Esophagus squamous epithelium (tissue), 5 donors: Measurements from ENCODE around the gene GGACT. TPM values are rescaled to one million over a fixed set of nuclear protein-coding genes. Genes with fewer than 3 reads are reported as not detected.

Experiments
- DNase-seq: peaks from one replicate; lab custom pipeline; 2025; lab: John Stamatoyannopoulos, UW
- H3K27ac ChIP-seq, 4 donors: fragments of 200-600 bp; sonication (generic); one replicate each; pipeline ENCODE4 v1.5.1; 2016 to 2019; ENCODE audit warnings: mild to moderate bottlenecking in 1 of 4
- H3K27me3 ChIP-seq, 4 donors: fragments of 200-600 bp; sonication (generic); 1 replicate in 3 of 4; 2 replicates in 1 of 4; pipeline versions ENCODE4 v1.5.1 to v1.6.0; 2017 to 2021; ENCODE audit warnings: antibody characterized with exemption in 1 of 4
- H3K36me3 ChIP-seq, 3 donors: fragments of 200-600 bp; sonication (generic); one replicate each; pipeline ENCODE4 v1.5.1; 2016 to 2019
- H3K4me1 ChIP-seq, 3 donors: fragments of 200-600 bp; sonication (generic); one replicate each; pipeline ENCODE4 v1.5.1; 2017 to 2019
- H3K4me3 ChIP-seq, 4 donors: fragments of 200-600 bp; sonication (generic); 1 replicate in 3 of 4; 2 replicates in 1 of 4; pipeline ENCODE4 v1.5.1; 2016 to 2019; ENCODE audit warnings: mild to moderate bottlenecking in 2 of 4, moderate library complexity in 1 of 4
- H3K9me3 ChIP-seq, 3 donors: fragments of 200-600 bp; sonication (generic); one replicate each; pipeline ENCODE4 v1.5.1; 2016 to 2019
- POLR2A ChIP-seq, 4 donors: fragments of 450-650 bp; IDR thresholded peaks; one replicate each; pipeline ENCODE4 v1.6.1; 2017; ENCODE audit warnings: antibody characterized with exemption in 4 of 4, mild to moderate bottlenecking in 4 of 4, moderate library complexity in 3 of 4
- WGBS, 2 donors: methylation state at CpG; one replicate each; pipeline ENCODE4 v1.1.5; 2018; 5-methylcytosine and 5-hydroxymethylcytosine counted together
- intact Hi-C: fragments of 100-400 bp; cut with DNase I; formaldehyde crosslinking; loops from one replicate; pipeline ENCODE4 v1.15.0; 2022
- total RNA-seq, 4 donors: library from RNA; depleted of rRNA; stranded (reverse); fragments of >200 nt; gene quantifications; one replicate each; pipeline ENCODE4 v1.1.0, GENCODE V29; 2016
- TF ChIP-seq, protein P1 (sequence below), 6 experiments: fragments of 450-650 bp in 4 of 6; fragments of 200-600 bp in 2 of 6; sonication (generic) in 2 of 6; IDR thresholded peaks; one replicate each; pipeline ENCODE4 v1.5.1; 2016 to 2019; ENCODE audit warnings: antibody characterized with exemption in 6 of 6, mild to moderate bottlenecking in 4 of 6, moderate library complexity in 4 of 6
- donor health status: DM: yes; HTN: yes; CAD: no.

The GGACT gene
- total RNA-seq, 4 donors from 2014 or later, result 0.75 to 5.1 (median 2.0) TPM

- H3K9me3 ChIP-seq, result no peaks in the 10 kb centered on the region
- H3K4me3 ChIP-seq, result no peak overlapping the region
- no peaks in the 10 kb centered on the region for H3K4me1 ChIP-seq
- intact Hi-C loops, result no loop called here
- no peak for DNase-seq
- H3K27ac ChIP-seq, result no peak overlapping the region
- TF ChIP-seq, protein P1, sequence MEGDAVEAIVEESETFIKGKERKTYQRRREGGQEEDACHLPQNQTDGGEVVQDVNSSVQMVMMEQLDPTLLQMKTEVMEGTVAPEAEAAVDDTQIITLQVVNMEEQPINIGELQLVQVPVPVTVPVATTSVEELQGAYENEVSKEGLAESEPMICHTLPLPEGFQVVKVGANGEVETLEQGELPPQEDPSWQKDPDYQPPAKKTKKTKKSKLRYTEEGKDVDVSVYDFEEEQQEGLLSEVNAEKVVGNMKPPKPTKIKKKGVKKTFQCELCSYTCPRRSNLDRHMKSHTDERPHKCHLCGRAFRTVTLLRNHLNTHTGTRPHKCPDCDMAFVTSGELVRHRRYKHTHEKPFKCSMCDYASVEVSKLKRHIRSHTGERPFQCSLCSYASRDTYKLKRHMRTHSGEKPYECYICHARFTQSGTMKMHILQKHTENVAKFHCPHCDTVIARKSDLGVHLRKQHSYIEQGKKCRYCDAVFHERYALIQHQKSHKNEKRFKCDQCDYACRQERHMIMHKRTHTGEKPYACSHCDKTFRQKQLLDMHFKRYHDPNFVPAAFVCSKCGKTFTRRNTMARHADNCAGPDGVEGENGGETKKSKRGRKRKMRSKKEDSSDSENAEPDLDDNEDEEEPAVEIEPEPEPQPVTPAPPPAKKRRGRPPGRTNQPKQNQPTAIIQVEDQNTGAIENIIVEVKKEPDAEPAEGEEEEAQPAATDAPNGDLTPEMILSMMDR (IDR thresholded peaks at IDR 0.05), result no peak
- no peak for TF ChIP-seq POLR2A (IDR thresholded peaks at IDR 0.05)
- peaks cover 0 to 26% (median 0%) of the 10 kb centered on the region in 3 donors for H3K36me3 ChIP-seq
- H3K27me3 ChIP-seq, result no peaks in the 10 kb centered on the region
- 85 to 92% methylated on average over 15 to 17 of the region's 27 CpGs for WGBS, 2 donors
Observed at GRCh38 chr13:100520936-100521850, 67.4 kb downstream of the GGACT start.

- DNase-seq, result no peak
- Histone ChIP-seq H3K4me3 (no peak overlapping the region), H3K4me1 (peaks cover 0 to 2% (median 1%) of the 10 kb centered on the region in 3 donors), H3K27me3 (no peaks in the 10 kb centered on the region), H3K36me3 (peaks cover 0 to 30% (median 0%) of the 10 kb centered on the region in 3 donors), H3K9me3 (no peaks in the 10 kb centered on the region), H3K27ac (no peak overlapping the region)
- intact Hi-C loops, result loop anchor here (10.0 kb wide), 3 partner anchors 285 to 865 kb away; no protein-coding TSS in a partner anchor
- TF ChIP-seq, protein P1 (IDR thresholded peaks at IDR 0.05), result no peak
- TF ChIP-seq POLR2A (IDR thresholded peaks at IDR 0.05), result no peak
- WGBS, 2 donors, result 96% methylated on average over 9 of the region's 9 CpGs
Observed at GRCh38 chr13:100519626-100520025, 69.0 kb downstream of the GGACT start.

DNA sequence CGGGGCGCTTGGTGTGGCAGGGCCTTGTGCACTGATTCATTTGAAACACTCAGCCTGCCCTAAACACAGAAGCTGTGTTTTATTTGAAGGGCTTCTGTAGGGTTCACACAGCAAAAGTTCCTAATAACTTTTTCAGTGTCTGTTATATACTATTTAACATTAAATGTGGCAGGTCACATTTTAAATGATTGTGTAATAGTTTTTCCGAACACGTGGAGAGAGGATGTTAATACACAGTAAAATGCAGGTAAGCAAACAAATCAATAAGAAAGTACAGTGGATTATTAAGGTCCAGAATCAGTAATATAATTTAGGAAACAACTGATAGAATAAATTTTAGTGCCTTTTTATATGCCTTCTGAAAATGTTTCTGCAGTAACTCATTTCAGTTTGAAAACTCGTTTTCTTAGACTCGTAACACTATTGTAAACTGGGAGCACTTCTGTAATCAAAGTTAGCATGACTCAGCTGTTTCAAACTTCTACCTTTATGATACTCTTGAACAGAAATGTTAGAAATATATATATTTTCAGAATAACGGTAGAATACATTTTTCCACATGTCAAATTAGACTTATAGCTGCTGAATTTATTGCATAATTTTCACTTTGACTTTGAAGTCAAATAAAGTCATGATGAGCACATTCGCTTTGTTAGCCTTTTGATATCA lies 70.1 kb downstream of the GGACT start:
- intact Hi-C loops, result loop anchor here (10.0 kb wide), 3 partner anchors 284 to 864 kb away; no protein-coding TSS in a partner anchor
- Histone ChIP-seq H3K36me3 (peaks cover 0 to 24% (median 0%) of the 10 kb centered on the region in 3 donors), H3K27me3 (no peaks in the 10 kb centered on the region), H3K4me1 (peaks cover 0 to 9% (median 3%) of the 10 kb centered on the region in 3 donors), H3K4me3 (no peak overlapping the region), H3K27ac (no peak overlapping the region), H3K9me3 (no peaks in the 10 kb centered on the region)
- TF ChIP-seq POLR2A (IDR thresholded peaks at IDR 0.05), result no peak
- TF ChIP-seq, protein P1 (IDR thresholded peaks at IDR 0.05), result no peak
- DNase-seq, result no peak
- 90 to 91% methylated on average over 8 of the region's 8 CpGs for WGBS, 2 donors

DNA sequence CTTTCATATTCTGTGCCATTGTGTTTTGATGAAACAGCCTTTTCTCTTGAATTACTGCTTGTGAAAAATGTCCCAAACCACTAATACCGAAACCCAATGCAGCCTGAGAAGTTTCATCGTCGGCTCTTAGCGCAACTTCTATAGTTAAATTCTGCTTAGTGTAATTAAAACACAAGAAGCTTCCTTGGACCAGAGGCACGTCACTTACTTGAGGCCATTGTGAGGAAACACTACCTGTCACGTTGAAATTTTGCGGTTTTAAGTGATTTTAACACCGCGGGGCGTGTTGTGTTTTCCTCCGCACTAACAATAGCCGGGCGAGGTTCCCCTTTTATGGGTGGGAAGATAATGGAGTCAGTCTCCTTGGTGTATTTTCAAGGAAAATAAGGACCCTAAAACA lies 70.9 kb downstream of the GGACT start:
- Histone ChIP-seq H3K36me3 (peaks cover 0 to 19% (median 0%) of the 10 kb centered on the region in 3 donors), H3K27me3 (no peaks in the 10 kb centered on the region), H3K9me3 (no peaks in the 10 kb centered on the region), H3K4me1 (peaks cover 0 to 9% (median 3%) of the 10 kb centered on the region in 3 donors), H3K4me3 (no peak overlapping the region), H3K27ac (no peak overlapping the region)
- intact Hi-C loops, result loop anchor here (10.0 kb wide), 3 partner anchors 283 to 863 kb away; no protein-coding TSS in a partner anchor
- TF ChIP-seq, protein P1 (IDR thresholded peaks at IDR 0.05), result no peak
- TF ChIP-seq POLR2A (IDR thresholded peaks at IDR 0.05), result no peak
- WGBS, 2 donors, result 72 to 78% methylated on average over 12 to 13 of the region's 13 CpGs
- DNase-seq, result no peak
